Measurements from ENCODE around the gene ACAD11. TPM values are rescaled to one million over a fixed set of nuclear protein-coding genes. Genes with fewer than 3 reads are reported as not detected.

Gene ACAD11
- total and polyA plus RNA-seq, 2 experiments from 2014 or later, result 24.9 to 48.6 TPM

- WGBS (ENCODE audit: low lambda C conversion rate, missing lambda C conversion rate), result 87% methylated on average over 1 of the region's 1 CpG
- H3K9me2 ChIP-seq (replicated peaks; ENCODE audit: insufficient read depth), result no peaks in the 10 kb centered on the region
These were observed 9.5 kb downstream of the ACAD11 start for GRCh38 chr3:132650153-132650552.

GRCh38 chr3:132645058-132645457, 14.6 kb downstream of the ACAD11 start:
- Histone ChIP-seq H4K20me1 (ENCODE audit: insufficient read depth, poor library complexity, severe bottlenecking) (no peaks in the 10 kb centered on the region), H3K9me3 (ENCODE audit: low read depth) (no peaks in the 10 kb centered on the region), H3K9me2 (replicated peaks; ENCODE audit: insufficient read depth) (no peaks in the 10 kb centered on the region), H3K4me1 (ENCODE audit: insufficient read depth) (peaks cover 7% of the 10 kb centered on the region), H3K36me3 (replicated peaks; ENCODE audit: insufficient read depth, low read depth) (no peaks in the 10 kb centered on the region), H3K27me3 (no peaks in the 10 kb centered on the region), H2AFZ (no peak overlapping the region), H3K27ac (no peak overlapping the region), H3K4me2 (no peak overlapping the region), H3K79me2 (peaks cover 13% of the 10 kb centered on the region), H3K4me3 (no peak overlapping the region)
- WGBS (ENCODE audit: low lambda C conversion rate, missing lambda C conversion rate), result 100% methylated on average over 1 of the region's 1 CpG
- no peak for TF ChIP-seq EZH2phosphoT487 (IDR thresholded peaks at IDR 0.05; ENCODE audit: low read depth, severe bottlenecking, unreplicated experiment)
- no peak for TF ChIP-seq CTCF (IDR thresholded peaks at IDR 0.05; ENCODE audit: poor library complexity)
- no peak for TF ChIP-seq EZH2 (IDR thresholded peaks at IDR 0.05; ENCODE audit: borderline replicate concordance)
- DNase-seq (ENCODE audit: low spot score), result no peak

More at GRCh38 chr3:132650153-132650552, 9.5 kb downstream of the ACAD11 start:
- peaks cover 7% of the 10 kb centered on the region for H3K4me1 ChIP-seq (ENCODE audit: insufficient read depth)
- DNase-seq (ENCODE audit: low spot score), result no peak
- no peak overlapping the region for H3K4me2 ChIP-seq
- no peak overlapping the region for H2AFZ ChIP-seq
- no peak overlapping the region for H3K27ac ChIP-seq
- H3K36me3 ChIP-seq (replicated peaks; ENCODE audit: insufficient read depth, low read depth), result no peaks in the 10 kb centered on the region
- H3K4me3 ChIP-seq, result no peak overlapping the region
- TF ChIP-seq CTCF (IDR thresholded peaks at IDR 0.05; ENCODE audit: poor library complexity) (no peak), EZH2 (IDR thresholded peaks at IDR 0.05; ENCODE audit: borderline replicate concordance) (no peak), EZH2phosphoT487 (IDR thresholded peaks at IDR 0.05; ENCODE audit: low read depth, severe bottlenecking, unreplicated experiment) (no peak)
- no peaks in the 10 kb centered on the region for H4K20me1 ChIP-seq (ENCODE audit: insufficient read depth, poor library complexity, severe bottlenecking)
- H3K27me3 ChIP-seq, result no peaks in the 10 kb centered on the region
- H3K9me3 ChIP-seq (ENCODE audit: low read depth), result no peaks in the 10 kb centered on the region
- H3K79me2 ChIP-seq, result peaks cover 28% of the 10 kb centered on the region

GRCh38 chr3:132643366-132643765, 16.2 kb downstream of the ACAD11 start:
- H3K36me3 ChIP-seq (replicated peaks; ENCODE audit: insufficient read depth, low read depth), result no peaks in the 10 kb centered on the region
- TF ChIP-seq EZH2phosphoT487 (IDR thresholded peaks at IDR 0.05; ENCODE audit: low read depth, severe bottlenecking, unreplicated experiment) (no peak), EZH2 (IDR thresholded peaks at IDR 0.05; ENCODE audit: borderline replicate concordance) (no peak), CTCF (IDR thresholded peaks at IDR 0.05; ENCODE audit: poor library complexity) (no peak)
- no peak overlapping the region for H3K4me3 ChIP-seq
- peaks cover 8% of the 10 kb centered on the region for H3K79me2 ChIP-seq
- no peak overlapping the region for H3K4me2 ChIP-seq
- no peak overlapping the region for H2AFZ ChIP-seq
- H3K27ac ChIP-seq, result no peak overlapping the region
- no peaks in the 10 kb centered on the region for H3K9me2 ChIP-seq (replicated peaks; ENCODE audit: insufficient read depth)
- H3K27me3 ChIP-seq, result no peaks in the 10 kb centered on the region
- WGBS (ENCODE audit: low lambda C conversion rate, missing lambda C conversion rate), result 67% methylated on average over 2 of the region's 2 CpGs
- H4K20me1 ChIP-seq (ENCODE audit: insufficient read depth, poor library complexity, severe bottlenecking), result no peaks in the 10 kb centered on the region
- H3K9me3 ChIP-seq (ENCODE audit: low read depth), result no peaks in the 10 kb centered on the region
- DNase-seq (ENCODE audit: low spot score), result no peak
- no peaks in the 10 kb centered on the region for H3K4me1 ChIP-seq (ENCODE audit: insufficient read depth)

- WGBS (ENCODE audit: low lambda C conversion rate, missing lambda C conversion rate), result 62% methylated on average over 2 of the region's 2 CpGs
- H2AFZ ChIP-seq, result no peak overlapping the region
- H3K79me2 ChIP-seq, result peaks cover 3% of the 10 kb centered on the region
- H3K9me3 ChIP-seq (ENCODE audit: low read depth), result no peaks in the 10 kb centered on the region
- no peak overlapping the region for H3K4me3 ChIP-seq
- DNase-seq (ENCODE audit: low spot score), result no peak
- no peaks in the 10 kb centered on the region for H3K27me3 ChIP-seq
- TF ChIP-seq EZH2phosphoT487 (IDR thresholded peaks at IDR 0.05; ENCODE audit: low read depth, severe bottlenecking, unreplicated experiment), result no peak
- no peak for TF ChIP-seq CTCF (IDR thresholded peaks at IDR 0.05; ENCODE audit: poor library complexity)
- TF ChIP-seq EZH2 (IDR thresholded peaks at IDR 0.05; ENCODE audit: borderline replicate concordance), result no peak
- no peaks in the 10 kb centered on the region for H4K20me1 ChIP-seq (ENCODE audit: insufficient read depth, poor library complexity, severe bottlenecking)
- H3K36me3 ChIP-seq (replicated peaks; ENCODE audit: insufficient read depth, low read depth), result no peaks in the 10 kb centered on the region
- H3K4me1 ChIP-seq (ENCODE audit: insufficient read depth), result no peaks in the 10 kb centered on the region
- no peaks in the 10 kb centered on the region for H3K9me2 ChIP-seq (replicated peaks; ENCODE audit: insufficient read depth)
- H3K4me2 ChIP-seq, result no peak overlapping the region
- no peak overlapping the region for H3K27ac ChIP-seq
These were observed 17.1 kb downstream of the ACAD11 start for GRCh38 chr3:132642539-132642847.

All from hepatocyte (in vitro differentiated cells).